Lower lobe of right lung (tissue), 2 donors: ENCODE data around the gene CHID1. TPM values are rescaled to one million over a fixed set of nuclear protein-coding genes. Genes with fewer than 3 reads are reported as not detected.
A peak's percentile ranks its signal among the peaks of the same experiment; 100 is the strongest.

ENCODE experiments used
- ATAC-seq, 2 donors: fragments of 200-7000 bp; cut with Tn5 transposase; one replicate each; pipeline ENCODE4 v1.9.1; 2020 to 2022; ENCODE audit warnings: mild to moderate bottlenecking in 2 of 2, moderate library complexity in 2 of 2
- DNase-seq: peaks from one replicate; pipeline ENCODE4 v3.0.0-alpha.2; 2020
- H3K27ac ChIP-seq: fragments of 200-600 bp; one replicate; pipeline ENCODE4 v1.8.0; 2022
- H3K27me3 ChIP-seq: fragments of 200-600 bp; one replicate; pipeline ENCODE4 v1.8.0; 2022; ENCODE audit warnings: low read depth
- H3K36me3 ChIP-seq: fragments of 200-600 bp; one replicate; pipeline ENCODE4 v1.8.0; 2022; ENCODE audit warnings: mild to moderate bottlenecking
- H3K4me1 ChIP-seq: fragments of 200-600 bp; one replicate; pipeline ENCODE4 v1.8.0; 2022
- H3K4me3 ChIP-seq: fragments of 200-600 bp; one replicate; pipeline ENCODE4 v1.8.0; 2022; ENCODE audit warnings: mild to moderate bottlenecking
- H3K9me3 ChIP-seq: fragments of 200-600 bp; one replicate; pipeline ENCODE4 v1.8.0; 2022
- intact Hi-C: fragments of 100-400 bp; cut with DNase I; formaldehyde crosslinking; loops from one replicate; pipeline ENCODE4 v1.11.0; 2022
- total RNA-seq: library from RNA; stranded (reverse); fragmentation: NEBNext Ultra II Directional; extraction: Animal tissue kit (Norgen Biotek cat#: 25700); gene quantifications from one replicate; pipeline ENCODE4 v1.2.1, GENCODE V29; 2021
- TF ChIP-seq, protein P1 (sequence below): fragments of 200-600 bp; IDR thresholded peaks from one replicate; pipeline ENCODE4 v1.8.0; 2022; ENCODE audit warnings: antibody characterized with exemption, mild to moderate bottlenecking
- donor health status: DM: no; HTN: yes; CAD: no; lungs with severe emphysema.

Gene CHID1
- total RNA-seq, 1 donor from 2014 or later: 65.0 TPM

DNA sequence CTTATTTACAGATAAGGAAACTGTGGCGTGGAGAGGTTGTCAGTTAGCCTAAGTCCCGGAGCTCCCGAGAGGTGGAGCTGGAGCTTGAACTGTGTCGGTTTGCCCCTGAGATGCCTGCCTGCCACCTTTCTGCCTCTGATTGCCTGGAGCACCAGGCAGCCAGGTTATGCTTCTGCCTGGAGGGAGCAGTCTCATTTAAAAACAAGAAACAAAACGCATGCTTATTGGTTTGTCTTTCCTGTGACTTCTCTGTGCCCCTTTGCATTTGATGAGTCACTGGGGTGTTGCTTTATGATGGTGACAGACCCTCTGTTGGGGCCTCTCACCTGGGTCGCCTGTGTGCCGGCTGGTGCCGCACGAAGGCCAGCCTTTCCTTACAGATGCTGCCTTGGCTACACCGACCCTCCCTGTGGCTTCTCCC, 27.2 kb upstream of the CHID1 start:
- TF ChIP-seq, protein P1, sequence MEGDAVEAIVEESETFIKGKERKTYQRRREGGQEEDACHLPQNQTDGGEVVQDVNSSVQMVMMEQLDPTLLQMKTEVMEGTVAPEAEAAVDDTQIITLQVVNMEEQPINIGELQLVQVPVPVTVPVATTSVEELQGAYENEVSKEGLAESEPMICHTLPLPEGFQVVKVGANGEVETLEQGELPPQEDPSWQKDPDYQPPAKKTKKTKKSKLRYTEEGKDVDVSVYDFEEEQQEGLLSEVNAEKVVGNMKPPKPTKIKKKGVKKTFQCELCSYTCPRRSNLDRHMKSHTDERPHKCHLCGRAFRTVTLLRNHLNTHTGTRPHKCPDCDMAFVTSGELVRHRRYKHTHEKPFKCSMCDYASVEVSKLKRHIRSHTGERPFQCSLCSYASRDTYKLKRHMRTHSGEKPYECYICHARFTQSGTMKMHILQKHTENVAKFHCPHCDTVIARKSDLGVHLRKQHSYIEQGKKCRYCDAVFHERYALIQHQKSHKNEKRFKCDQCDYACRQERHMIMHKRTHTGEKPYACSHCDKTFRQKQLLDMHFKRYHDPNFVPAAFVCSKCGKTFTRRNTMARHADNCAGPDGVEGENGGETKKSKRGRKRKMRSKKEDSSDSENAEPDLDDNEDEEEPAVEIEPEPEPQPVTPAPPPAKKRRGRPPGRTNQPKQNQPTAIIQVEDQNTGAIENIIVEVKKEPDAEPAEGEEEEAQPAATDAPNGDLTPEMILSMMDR: no peak
- Histone ChIP-seq H3K9me3 (no peaks in the 10 kb centered on the region), H3K4me1 (peaks cover 78% of the 10 kb centered on the region), H3K4me3 (no peak overlapping the region), H3K27ac (no peak overlapping the region), H3K36me3 (peaks cover 3% of the 10 kb centered on the region), H3K27me3 (no peaks in the 10 kb centered on the region)
- intact Hi-C loops: no loop called here
- ATAC-seq (no peak), DNase-seq (no peak)

GRCh38 chr11:936199-936598, 25.6 kb upstream of the CHID1 start:
- peak; percentile 74 to 75 for ATAC-seq
- Histone ChIP-seq H3K4me1 (peaks cover 81% of the 10 kb centered on the region), H3K27me3 (no peaks in the 10 kb centered on the region), H3K27ac (peak overlapping the region; percentile 71), H3K36me3 (peaks cover 3% of the 10 kb centered on the region), H3K4me3 (no peak overlapping the region), H3K9me3 (no peaks in the 10 kb centered on the region)
- intact Hi-C loops: no loop called here
- no peak for DNase-seq
- TF ChIP-seq, protein P1: no peak

- H3K4me1 ChIP-seq: peaks cover 81% of the 10 kb centered on the region
- no peak overlapping the region for H3K4me3 ChIP-seq
- ATAC-seq (no peak), DNase-seq (no peak)
- H3K27me3 ChIP-seq: no peaks in the 10 kb centered on the region
- H3K36me3 ChIP-seq: peaks cover 4% of the 10 kb centered on the region
- H3K27ac ChIP-seq: peak overlapping the region; percentile 73
- H3K9me3 ChIP-seq: no peaks in the 10 kb centered on the region
- TF ChIP-seq, protein P1: no peak
- intact Hi-C loops: no loop called here
Observed at GRCh38 chr11:934527-934926, 23.9 kb upstream of the CHID1 start.

DNA sequence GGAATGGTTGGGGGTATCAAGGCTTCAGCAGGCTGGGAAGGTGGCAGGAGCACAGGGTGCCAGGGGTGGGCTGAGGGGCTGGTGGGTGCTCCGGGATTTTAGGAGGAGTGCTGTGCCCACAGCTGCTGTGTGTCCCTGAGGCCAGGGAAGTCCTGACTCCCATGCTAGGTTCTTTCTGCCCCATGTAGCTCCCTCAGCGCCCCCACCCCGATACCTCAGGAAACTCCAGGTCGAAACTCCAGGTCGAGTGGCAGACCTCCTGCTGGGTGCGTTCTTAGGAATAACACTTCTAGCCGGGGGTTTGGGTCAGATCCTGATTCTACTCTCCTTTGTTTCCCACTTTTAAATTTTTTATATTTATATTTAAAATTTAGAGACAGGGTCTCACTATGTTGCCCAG, 23.3 kb upstream of the CHID1 start:
- peak overlapping the region; percentile 73 for H3K27ac ChIP-seq
- no peak overlapping the region for H3K4me3 ChIP-seq
- no peaks in the 10 kb centered on the region for H3K27me3 ChIP-seq
- TF ChIP-seq, protein P1: no peak
- ATAC-seq: no peak
- peaks cover 9% of the 10 kb centered on the region for H3K36me3 ChIP-seq
- H3K9me3 ChIP-seq: no peaks in the 10 kb centered on the region
- peaks cover 84% of the 10 kb centered on the region for H3K4me1 ChIP-seq
- intact Hi-C loops: no loop called here
- DNase-seq: no peak

- no peak for DNase-seq
- Histone ChIP-seq H3K27me3 (no peaks in the 10 kb centered on the region), H3K4me3 (peak overlapping the region; percentile 6), H3K27ac (peak overlapping the region; percentile 73), H3K36me3 (peaks cover 9% of the 10 kb centered on the region), H3K9me3 (no peaks in the 10 kb centered on the region), H3K4me1 (peaks cover 84% of the 10 kb centered on the region)
- no peak for ATAC-seq
- intact Hi-C loops: no loop called here
- TF ChIP-seq, protein P1: no peak
Observed at GRCh38 chr11:933142-933851, 22.7 kb upstream of the CHID1 start.
